ENCODE results near the gene PLPP3. TPM values are rescaled to one million over a fixed set of nuclear protein-coding genes. Genes with fewer than 3 reads are reported as not detected.

PLPP3 gene
- total RNA-seq, 1 experiment from 2014 or later: 11.1 TPM

DNA sequence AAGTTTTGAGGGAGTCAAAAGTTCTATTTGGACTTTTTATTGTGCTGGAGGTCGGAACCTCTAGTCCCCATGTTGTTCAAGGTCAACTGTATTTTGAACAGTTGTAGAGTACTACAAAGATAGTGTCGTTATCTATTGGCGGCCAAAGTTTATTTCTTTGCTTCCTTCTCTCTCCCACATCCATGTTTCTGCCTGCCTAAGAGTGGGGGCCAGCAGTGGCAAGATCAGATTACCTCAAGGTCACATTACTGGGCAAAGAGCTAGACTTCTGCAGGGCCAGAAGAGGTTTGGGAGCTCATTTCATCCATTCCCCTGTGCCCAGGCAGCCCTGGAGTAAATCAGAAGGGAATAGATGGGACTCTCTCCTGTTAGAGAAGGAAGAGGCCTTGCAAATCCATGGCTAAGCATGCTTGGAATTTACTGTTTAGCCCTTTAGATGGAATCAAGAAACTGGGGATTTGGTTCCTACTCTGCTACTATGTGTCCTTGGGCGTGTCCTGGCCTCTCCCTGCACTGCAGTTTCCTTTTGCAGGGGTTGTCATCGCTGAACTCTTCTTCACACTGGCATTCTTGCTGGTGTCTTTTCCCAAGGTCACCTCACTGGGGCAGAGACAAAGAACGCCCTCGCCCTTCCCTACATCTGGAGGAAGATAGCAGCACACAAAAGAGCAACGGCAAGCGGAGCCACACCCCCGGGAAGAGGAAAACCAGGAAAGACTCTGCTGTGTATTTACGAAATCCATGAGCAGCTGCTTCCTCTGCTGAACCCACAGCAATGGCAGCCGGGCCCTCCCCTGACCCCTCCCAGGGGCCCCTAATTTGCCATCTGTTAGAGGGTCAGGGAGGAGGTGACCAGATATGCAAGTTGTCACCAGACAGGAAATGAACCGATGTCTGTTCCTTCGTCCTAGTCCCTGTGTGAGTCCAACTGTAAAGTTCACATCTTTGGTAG is 73.3 kb downstream of the PLPP3 start:
- no peak for DNase-seq (ENCODE audit: extremely low read depth, low read depth)

DNA sequence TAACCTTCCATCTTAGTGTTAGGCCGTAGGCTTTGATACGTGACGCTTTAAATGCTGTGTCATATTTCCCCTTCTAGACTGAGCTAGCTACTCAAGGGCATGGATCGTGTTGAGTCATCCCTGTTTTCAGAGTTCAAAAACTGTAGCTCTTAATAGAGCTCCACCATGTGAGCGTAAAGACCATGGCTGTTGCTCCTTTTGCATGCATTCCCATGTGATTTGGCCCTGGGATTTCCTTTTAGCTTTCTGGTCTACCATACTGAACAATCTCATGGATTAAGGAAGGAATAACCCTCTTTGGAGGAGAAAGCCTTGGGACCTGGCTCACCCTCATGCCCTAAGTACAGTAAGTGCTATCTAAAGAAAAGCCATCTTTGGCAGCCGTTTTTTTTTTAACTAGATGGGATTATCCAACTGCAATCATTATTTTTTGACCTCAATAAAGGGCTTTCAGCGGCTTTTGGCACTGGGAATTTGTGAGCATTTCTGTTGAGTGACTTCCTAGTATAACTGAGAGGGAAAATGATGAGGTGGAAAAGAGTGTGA is 76.6 kb downstream of the PLPP3 start:
- DNase-seq (ENCODE audit: extremely low read depth, low read depth): no peak

DNA sequence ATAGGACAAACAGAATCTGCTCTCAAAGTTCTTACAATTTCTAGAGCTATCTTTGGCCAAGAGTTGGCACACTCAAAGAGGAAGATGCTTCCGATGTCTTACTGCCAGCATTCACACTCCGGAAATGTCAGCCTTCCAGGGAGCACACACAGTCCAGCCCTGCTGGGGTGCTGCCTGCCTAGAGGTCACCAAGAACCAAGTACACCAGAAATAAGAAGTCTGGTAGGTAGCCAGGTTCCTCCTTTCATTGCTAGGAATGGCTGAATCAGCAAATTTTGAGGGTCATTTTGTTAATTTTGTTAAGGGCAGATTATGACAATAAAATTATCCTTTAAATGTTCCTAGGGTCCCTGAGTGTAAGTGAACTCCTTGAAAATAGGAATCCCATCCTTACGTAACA is 77.5 kb downstream of the PLPP3 start:
- no peak for DNase-seq (ENCODE audit: extremely low read depth, low read depth)

DNA sequence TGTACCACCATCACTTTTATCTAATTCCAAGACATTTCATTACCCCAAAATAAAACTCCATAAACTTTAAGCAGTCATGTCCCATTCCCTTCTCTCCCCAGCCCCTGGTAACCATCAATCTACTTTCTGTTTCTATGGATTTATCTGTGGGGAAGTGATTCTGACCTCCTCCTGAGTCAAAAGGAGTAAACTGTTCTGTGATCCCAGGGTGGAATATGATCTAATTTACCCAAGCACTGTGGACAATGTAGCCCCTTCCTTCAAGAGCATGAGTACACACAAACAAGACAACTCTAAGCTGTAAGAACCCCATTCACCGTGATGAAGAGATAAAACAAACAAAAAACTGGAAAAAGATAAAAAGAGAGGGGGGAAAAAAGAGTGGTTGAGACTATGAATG is 77.9 kb downstream of the PLPP3 start:
- no peak for DNase-seq (ENCODE audit: extremely low read depth, low read depth)

DNA sequence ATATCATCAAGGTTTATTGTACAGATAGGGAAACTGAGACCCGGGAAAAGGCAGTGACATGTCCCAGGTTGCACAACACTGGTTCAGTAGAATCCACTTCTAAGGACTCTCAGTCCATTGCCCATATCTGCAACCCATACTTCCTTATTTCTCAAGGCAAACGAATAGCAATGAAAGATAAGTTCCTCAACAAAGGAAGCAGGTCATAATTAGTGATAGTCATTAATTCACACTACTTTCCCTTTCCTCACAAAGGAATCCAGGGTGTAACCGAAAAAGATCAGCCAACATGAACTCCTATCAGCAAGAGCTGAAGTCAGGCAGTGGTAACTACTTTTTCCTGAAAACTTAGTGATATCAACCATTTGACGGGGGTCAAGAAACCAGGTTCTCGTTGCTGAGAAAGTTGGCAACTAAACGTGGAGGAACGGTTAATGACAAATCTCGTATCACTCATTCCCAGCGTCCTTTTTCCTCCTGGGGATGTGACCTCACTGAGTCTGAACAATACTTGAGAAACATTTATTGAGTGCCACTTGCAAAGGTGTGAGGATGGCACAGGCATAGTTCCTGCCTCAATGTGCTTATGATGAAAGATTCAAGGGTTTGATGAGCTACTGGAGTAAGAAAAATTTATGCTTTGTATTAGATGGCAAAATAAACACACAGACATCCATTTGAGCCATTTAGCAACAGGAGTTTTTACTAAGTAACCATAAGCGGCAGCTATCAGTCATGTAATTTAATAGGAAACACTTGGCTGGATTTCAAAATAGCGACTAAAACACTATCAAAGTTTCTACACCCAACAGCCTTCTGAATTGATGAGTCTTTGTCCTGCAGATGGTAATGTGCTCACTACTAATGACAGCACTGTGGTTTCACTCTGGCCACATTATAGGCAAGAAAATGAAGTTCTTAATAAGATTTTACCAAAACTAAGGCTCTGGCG is 82.3 kb downstream of the PLPP3 start:
- DNase-seq (ENCODE audit: extremely low read depth, low read depth): no peak

DNA sequence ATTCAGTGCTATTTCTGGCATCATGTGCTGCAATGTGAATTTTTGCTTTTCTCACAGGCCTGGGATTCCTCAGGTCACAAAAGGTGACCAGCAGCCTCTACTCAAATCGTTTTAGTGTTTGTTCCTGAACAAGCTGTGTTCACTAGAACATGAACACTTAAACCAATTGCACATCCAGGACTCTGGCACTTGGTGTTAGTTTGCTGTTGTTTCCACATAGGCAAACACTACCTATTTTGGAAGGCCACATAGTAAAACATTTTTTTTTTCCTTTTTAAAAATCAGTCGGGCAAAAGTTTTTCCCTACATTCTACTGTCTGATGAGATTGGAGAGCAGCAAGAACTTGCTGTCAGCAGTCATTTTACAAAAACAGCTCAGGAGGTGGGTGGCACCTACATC is 83.2 kb downstream of the PLPP3 start:
- DNase-seq (ENCODE audit: extremely low read depth, low read depth): no peak

DNA sequence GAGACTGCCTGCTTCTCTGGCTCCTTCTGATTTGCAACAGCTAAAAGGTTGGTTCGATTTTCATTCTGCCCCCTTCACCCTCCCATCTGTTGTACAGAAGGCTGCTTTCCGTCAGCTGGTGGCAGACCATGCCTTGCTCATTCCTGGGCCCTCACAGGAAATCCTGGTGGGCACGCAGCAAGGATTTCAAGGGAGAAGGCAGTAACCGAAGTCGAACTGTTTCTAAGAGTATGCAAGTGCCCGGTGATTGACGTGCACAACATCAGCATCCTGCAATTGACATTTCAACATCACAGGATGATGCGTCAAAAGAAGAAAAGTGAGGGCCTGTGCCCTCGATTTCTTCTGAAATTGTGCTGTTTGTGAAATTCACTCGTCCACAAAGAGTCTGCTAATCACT is 83.8 kb downstream of the PLPP3 start:
- no peak for DNase-seq (ENCODE audit: extremely low read depth, low read depth)

DNA sequence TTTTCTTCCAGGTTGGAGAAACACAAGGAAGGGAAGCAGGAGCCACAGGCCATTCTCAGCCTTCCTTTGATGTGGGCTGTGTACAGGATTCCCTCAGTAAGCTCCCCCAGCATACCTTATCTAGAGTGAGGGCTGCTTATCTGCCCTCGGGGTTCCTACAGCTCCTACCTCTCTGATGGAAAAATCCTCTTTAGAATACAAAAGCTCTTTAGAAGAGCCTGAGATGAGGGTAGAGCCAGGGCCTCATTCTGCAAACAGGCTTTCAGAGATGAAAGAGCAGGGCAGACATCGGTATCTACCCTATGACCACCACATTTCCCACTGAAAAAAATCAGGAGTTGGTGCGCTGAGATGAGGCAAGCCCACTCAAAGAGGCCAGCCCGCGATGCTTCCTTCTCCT is 85.1 kb downstream of the PLPP3 start:
- DNase-seq (ENCODE audit: extremely low read depth, low read depth): no peak

DNA sequence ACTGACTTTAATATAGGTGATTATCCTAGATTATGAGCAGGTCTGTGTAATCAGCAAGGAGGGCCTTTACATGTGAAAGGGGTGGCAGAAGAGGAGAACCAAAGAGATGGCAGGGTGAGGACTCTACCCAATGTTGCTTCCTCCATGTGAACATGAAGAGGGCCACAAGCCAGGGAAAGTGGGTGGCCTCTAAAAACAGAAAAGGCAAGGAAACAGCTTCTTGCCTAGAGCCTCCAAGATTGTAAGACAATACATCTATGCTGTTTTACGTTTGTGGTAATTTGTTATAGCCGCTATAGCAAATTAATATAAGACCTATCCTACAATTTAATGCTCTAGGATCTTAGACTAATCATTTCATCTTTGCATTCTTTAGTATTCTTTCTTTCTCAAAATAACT is 85.5 kb downstream of the PLPP3 start:
- no peak for DNase-seq (ENCODE audit: extremely low read depth, low read depth)

DNA sequence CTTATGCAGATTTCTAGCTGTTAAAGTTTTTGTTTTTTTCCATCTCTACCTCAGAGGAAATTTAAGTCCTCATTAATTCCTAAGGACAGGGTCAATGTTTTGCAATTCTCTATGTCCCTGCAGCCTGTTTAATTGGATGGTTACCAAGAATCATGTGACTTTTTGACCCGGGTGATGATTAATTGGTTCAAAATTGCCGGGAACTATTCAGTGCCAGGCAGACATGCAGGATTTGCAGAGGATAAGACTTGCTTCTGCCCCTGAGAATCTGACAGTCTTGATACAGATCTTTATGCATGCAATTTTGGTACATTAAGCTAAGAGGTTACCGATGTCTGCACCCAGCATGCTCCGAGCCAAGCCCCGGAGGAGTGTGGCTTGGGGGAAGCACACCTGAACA is 87.9 kb downstream of the PLPP3 start:
- no peak for DNase-seq (ENCODE audit: extremely low read depth, low read depth)

DNA sequence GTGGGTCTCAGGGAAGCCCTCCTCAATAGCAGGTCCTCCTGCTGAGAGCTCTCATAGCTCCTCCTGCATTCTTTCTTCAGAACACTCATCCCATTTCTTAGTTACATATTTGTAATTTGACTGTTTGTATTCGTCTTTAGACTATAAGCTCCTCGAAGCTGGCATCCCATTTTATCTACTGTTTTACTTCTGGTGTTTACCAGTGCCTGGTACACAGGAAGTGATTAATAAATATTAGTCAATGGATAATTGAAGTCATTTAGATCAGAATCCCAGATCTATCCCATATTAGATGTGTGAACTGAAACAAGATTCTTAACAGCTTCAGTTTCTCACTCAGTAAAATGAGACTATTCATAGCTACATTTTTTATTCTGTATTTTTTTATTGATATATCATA is 88.7 kb downstream of the PLPP3 start:
- DNase-seq (ENCODE audit: extremely low read depth, low read depth): no peak

DNA sequence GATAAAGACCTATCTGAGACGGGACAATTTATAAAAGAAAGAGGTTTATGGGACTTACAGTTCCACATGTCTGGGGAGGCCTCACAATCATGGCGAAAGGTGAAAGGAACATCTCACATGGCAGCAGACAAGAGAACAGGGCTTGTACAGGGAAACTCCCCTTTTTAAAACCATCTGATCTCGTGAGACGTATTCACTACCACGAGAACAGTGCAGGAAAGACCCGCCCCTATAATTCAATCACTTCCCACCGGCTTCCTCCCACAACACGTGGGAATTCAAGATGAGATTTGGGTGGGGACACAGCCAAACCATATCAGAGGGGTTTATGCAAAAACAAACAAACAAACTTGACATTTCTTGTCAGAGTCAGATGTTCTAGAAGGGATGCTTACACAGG is 89.7 kb downstream of the PLPP3 start:
- no peak for DNase-seq (ENCODE audit: extremely low read depth, low read depth)

DNA sequence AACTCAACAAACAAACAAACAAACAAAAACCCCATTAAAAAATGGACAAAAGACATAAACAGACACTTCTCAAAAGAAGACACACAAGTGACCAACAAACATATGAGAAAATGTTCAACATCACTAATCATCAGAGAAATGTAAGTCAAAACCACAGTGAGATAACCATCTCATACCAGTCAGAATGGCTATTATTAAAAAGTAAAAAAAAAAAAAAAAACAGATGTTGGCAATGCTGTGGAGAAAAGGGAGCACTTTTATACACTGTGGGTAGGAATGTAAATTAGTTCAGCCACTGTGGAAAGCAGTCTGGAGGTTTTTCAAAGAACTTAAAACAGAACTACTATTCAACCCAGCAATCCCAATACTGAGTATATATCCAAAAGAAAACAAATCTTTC is 94.7 kb downstream of the PLPP3 start:
- DNase-seq (ENCODE audit: extremely low read depth, low read depth): no peak

DNA sequence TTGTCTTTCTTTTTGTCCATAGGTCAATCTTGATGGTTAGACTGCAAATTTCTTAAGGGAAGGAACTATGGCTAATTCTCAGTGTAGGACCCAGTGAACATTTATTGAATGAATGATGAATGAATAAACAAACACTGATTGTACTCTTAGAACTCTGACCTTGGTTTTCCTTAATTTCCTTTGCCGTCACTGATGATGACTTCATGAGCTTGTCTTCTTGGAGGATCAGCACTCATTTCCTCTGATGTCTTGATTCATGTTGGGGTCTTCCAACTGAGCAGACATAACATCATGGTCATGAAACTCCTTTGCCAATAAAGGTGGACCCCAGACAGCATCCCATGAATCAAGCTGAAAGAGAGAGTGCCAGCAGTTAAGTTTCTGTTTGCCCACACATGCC is 96.3 kb downstream of the PLPP3 start:
- DNase-seq (ENCODE audit: extremely low read depth, low read depth): no peak

DNA sequence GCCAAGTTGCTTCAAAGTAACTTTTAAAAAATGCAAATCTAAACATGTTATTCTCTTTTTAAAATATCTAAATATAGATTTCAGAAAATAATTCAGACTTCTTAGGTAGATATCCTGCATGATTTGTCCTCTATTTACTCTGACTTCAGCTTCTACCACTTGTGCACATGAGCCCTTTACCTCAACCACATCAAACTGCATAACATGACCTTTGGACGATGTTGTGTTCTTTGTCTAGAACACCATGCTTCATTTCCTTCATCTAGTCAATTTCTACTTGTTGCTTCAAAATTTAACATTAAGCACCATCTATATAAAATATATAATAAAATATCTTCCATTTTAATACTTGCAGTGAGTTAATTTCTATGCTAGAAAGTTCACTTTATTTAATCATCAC is 96.9 kb downstream of the PLPP3 start:
- DNase-seq (ENCODE audit: extremely low read depth, low read depth): no peak

DNA sequence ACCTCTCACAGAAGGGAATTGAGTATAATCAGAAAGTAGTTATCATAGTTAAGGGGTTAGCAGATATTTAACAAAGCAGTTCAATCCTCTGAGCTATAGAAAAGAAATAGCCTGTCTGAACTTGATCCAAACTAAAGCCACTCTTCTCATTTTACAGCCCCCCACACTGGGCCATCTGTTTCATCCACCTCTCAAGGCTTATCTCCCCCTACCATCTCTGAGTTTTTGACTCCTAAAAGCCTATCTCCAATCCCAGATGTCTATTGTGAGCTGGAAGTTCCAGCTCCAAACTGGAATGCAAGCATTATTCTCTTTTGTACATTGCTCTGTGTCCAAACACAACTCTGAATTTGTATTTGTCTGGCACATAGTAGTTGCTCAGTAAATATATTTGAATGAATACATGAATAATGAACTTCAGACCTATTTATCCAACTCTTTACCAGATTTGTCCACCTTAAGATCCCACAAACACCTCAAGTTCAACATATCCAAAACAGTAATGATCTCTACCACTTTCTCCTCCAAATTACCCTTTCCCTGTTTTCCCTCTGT is 98.1 kb downstream of the PLPP3 start:
- DNase-seq (ENCODE audit: extremely low read depth, low read depth): no peak

DNA sequence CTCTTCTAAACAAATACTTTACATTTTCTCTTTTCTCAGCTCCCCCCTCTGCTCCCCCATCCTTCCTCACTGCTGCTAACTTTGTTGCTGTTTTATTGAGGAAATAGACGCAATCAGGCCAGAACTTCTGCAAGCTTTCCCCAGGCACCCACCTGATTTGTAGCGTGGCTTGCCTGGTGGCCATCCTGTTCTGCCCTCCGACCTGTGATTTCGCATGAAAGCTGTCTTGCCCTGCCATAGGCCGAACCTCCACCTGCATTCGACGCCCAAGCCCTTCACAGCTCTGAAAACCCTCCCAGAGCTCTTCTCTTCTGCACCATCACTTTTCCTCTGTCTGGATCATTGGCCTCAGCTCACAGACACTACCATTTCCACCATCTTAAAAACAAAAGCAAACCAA is 100.6 kb downstream of the PLPP3 start:
- no peak for DNase-seq (ENCODE audit: extremely low read depth, low read depth)

DNA sequence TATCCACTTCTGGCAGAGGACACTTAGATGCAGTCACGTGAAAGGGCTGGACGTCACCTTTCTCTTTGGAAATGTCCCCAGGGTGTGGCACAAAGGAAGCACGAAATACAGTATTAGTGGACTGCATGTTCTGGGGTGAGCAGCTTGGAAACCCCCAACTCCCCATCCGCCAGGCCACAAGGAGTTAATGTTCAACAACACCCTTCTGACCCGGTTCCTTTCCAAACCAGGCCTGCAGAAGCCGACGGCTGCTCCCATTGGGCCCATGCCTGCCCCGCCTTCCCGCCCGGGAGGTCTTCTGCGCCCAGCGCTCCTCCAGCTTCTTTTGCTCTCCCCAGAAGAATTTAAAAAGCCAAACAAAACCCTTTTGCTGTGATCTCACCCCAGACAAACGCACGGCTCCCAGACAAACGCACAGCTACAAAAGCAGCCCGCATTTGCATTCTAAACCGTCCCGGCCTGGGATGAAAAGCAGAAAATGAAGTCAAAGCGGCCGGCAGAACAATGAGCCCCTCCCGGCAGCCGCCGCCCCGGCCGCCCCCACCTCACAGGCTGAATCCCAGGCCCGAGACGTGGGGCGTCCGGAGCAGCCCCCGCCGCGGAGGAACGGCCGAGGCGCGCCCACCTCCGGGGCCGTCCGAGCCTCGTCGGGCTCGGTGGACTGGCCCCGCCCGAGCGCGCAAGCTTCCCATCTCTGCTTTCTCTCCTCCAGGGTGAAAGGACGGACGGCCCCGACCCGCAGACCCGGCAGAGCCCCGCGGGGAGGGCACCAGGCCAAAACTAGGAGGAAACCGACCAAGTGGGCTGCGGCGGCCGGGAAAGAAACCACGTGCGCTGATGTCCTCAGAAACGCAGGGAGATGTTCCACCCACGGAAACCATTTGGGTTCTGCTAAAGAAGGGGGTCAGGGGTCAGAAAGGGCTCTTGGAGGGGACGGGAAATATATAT is 101.9 kb downstream of the PLPP3 start:
- DNase-seq (ENCODE audit: extremely low read depth, low read depth): no peak

DNA sequence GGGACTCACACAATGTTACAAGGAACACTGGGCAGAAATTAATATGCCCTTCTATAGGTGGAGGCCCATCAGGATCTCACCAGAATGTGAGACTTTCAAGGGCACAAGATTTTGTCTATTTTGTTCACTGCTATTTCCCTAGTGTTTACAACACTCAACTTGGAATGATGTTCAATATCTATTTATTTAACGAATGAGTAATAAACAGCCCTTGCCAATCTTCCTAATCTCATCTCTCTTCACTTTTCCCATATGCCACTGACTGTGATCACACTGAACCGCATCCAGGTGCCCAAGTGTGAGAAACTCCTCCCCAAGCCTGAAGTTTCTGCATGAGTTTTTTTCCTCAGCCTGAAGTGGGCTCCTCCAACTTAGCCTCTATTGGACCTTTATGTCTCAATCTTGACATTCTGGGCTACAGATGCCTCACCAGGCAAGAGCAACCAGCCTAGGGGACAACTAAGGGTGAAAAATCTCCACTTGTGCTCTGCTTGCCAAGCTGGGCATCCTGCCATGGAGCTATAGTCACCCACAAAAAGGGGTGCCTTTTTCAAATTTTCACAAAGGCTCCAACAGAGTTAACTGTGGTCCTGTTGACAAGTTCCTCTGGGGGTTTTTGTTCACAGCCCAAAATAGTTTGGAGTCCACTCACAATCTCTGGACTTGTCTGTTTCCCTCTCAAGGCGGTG is 105.6 kb downstream of the PLPP3 start:
- no peak for DNase-seq (ENCODE audit: extremely low read depth, low read depth)
